ENCODE results near the gene GNG12. TPM values are rescaled to one million over a fixed set of nuclear protein-coding genes. Genes with fewer than 3 reads are reported as not detected.

The GNG12 gene
- total RNA-seq, 1 donor from 2014 or later: 1.3 TPM

DNA sequence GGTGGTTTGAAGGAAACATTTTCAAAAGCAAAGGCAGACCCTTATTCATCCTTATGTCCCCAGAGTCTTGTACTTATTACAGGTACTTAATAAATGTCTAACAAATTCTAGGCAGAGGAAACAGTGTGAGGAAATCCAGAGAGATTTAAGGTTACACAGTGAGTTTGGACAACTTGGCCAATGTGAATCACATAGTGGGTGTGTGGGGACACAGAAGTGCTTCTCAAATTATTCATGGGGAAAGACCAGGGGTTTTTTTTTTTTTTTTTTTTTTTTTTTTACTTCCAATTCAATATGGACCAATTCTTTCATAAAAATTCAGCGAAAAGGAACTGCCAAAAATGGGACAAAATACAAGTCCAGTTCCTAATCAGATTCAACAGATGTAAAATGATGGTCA lies 15.1 kb downstream of the GNG12 start:
- Mint-ChIP-seq H3K27ac (ENCODE audit: unreplicated experiment) (no peak overlapping the region), H3K4me1 (ENCODE audit: low read depth, unreplicated experiment) (no peaks in the 10 kb centered on the region), H3K4me3 (ENCODE audit: unreplicated experiment) (no peak overlapping the region), H3K9me3 (ENCODE audit: unreplicated experiment) (no peaks in the 10 kb centered on the region), H3K27me3 (ENCODE audit: unreplicated experiment) (no peaks in the 10 kb centered on the region), H3K36me3 (ENCODE audit: unreplicated experiment) (no peaks in the 10 kb centered on the region)
- DNase-seq: no peak
- TF ChIP-seq, protein P1, sequence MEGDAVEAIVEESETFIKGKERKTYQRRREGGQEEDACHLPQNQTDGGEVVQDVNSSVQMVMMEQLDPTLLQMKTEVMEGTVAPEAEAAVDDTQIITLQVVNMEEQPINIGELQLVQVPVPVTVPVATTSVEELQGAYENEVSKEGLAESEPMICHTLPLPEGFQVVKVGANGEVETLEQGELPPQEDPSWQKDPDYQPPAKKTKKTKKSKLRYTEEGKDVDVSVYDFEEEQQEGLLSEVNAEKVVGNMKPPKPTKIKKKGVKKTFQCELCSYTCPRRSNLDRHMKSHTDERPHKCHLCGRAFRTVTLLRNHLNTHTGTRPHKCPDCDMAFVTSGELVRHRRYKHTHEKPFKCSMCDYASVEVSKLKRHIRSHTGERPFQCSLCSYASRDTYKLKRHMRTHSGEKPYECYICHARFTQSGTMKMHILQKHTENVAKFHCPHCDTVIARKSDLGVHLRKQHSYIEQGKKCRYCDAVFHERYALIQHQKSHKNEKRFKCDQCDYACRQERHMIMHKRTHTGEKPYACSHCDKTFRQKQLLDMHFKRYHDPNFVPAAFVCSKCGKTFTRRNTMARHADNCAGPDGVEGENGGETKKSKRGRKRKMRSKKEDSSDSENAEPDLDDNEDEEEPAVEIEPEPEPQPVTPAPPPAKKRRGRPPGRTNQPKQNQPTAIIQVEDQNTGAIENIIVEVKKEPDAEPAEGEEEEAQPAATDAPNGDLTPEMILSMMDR (IDR thresholded peaks at IDR 0.05; ENCODE audit: partially characterized antibody, unreplicated experiment): no peak

DNA sequence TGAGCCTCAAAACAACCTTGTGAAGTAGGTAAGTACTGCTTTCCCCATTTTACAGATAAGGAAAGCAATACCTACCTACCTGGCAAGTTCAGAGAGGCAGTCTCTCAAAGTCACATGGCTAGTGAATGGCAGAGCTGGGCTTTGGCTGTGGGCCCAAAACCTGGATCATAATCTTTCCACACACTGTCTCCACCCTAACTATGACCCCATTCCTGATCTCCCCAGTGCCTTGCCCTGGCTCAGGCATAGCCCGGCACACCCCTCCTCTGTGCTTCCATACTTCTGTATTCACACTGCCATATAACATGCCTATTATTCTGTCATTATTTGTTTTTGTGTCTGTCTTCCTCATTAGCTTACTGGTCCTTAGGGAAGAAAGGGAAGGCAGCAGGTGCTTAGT lies 15.9 kb downstream of the GNG12 start:
- H3K9me3 Mint-ChIP-seq (ENCODE audit: unreplicated experiment): no peaks in the 10 kb centered on the region
- no peaks in the 10 kb centered on the region for H3K4me1 Mint-ChIP-seq (ENCODE audit: low read depth, unreplicated experiment)
- TF ChIP-seq, protein P1 (IDR thresholded peaks at IDR 0.05; ENCODE audit: partially characterized antibody, unreplicated experiment): no peak
- H3K27ac Mint-ChIP-seq (ENCODE audit: unreplicated experiment): no peak overlapping the region
- H3K27me3 Mint-ChIP-seq (ENCODE audit: unreplicated experiment): no peaks in the 10 kb centered on the region
- no peak overlapping the region for H3K4me3 Mint-ChIP-seq (ENCODE audit: unreplicated experiment)
- no peaks in the 10 kb centered on the region for H3K36me3 Mint-ChIP-seq (ENCODE audit: unreplicated experiment)
- DNase-seq: no peak

DNA sequence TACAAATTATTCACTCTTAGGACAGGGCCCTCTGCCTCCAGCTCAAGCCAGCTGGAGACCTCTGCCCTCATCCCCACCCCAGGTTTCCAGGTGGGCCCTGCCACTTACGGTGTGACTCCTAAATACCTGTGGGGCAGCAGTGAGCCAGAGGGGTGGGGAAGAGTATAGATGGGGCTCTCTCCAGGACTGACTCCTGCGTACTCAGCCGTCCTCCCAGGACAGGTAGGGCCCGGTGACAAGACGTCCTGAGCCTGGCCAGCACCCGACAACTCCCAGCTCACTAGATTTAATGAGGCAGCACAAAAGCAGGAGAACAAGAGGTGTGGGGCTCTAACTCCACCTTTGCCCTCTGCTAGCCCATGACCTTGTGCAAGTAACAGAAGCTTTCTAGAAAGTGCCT lies 16.8 kb downstream of the GNG12 start:
- Mint-ChIP-seq H3K27me3 (ENCODE audit: unreplicated experiment) (no peaks in the 10 kb centered on the region), H3K9me3 (ENCODE audit: unreplicated experiment) (no peaks in the 10 kb centered on the region)
- TF ChIP-seq, protein P1 (IDR thresholded peaks at IDR 0.05; ENCODE audit: partially characterized antibody, unreplicated experiment): no peak

DNA sequence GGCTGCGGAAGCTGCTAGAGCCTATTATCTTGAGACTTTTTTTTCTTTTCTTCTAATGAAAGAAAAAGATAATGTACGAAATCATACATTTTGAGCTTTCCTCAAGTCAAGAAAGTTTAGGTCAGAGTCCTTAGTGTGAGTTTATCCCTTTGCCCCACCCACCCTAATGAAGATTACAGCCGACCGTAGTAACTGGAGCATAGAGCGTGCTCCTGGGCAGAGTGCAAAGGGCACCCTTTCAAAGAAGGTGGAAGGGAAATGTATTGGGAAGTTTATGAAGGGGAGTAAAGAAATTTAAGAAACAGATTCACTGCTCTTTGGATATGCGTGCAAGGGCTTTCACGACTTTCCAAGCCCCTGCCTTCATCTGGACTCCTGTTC lies 17.2 kb downstream of the GNG12 start:
- H3K9me3 Mint-ChIP-seq (ENCODE audit: unreplicated experiment): no peaks in the 10 kb centered on the region
- no peak for DNase-seq
- H3K4me3 Mint-ChIP-seq (ENCODE audit: unreplicated experiment): no peak overlapping the region
- H3K36me3 Mint-ChIP-seq (ENCODE audit: unreplicated experiment): no peaks in the 10 kb centered on the region
- H3K27me3 Mint-ChIP-seq (ENCODE audit: unreplicated experiment): no peaks in the 10 kb centered on the region
- no peak overlapping the region for H3K27ac Mint-ChIP-seq (ENCODE audit: unreplicated experiment)
- no peaks in the 10 kb centered on the region for H3K4me1 Mint-ChIP-seq (ENCODE audit: low read depth, unreplicated experiment)
- TF ChIP-seq, protein P1 (IDR thresholded peaks at IDR 0.05; ENCODE audit: partially characterized antibody, unreplicated experiment): no peak

More for the DNA sequence above, 16.8 kb downstream of the GNG12 start:
- Mint-ChIP-seq H3K36me3 (ENCODE audit: unreplicated experiment) (no peaks in the 10 kb centered on the region), H3K4me1 (ENCODE audit: low read depth, unreplicated experiment) (no peaks in the 10 kb centered on the region), H3K4me3 (ENCODE audit: unreplicated experiment) (no peak overlapping the region), H3K27ac (ENCODE audit: unreplicated experiment) (no peak overlapping the region)
- DNase-seq: no peak

DNA sequence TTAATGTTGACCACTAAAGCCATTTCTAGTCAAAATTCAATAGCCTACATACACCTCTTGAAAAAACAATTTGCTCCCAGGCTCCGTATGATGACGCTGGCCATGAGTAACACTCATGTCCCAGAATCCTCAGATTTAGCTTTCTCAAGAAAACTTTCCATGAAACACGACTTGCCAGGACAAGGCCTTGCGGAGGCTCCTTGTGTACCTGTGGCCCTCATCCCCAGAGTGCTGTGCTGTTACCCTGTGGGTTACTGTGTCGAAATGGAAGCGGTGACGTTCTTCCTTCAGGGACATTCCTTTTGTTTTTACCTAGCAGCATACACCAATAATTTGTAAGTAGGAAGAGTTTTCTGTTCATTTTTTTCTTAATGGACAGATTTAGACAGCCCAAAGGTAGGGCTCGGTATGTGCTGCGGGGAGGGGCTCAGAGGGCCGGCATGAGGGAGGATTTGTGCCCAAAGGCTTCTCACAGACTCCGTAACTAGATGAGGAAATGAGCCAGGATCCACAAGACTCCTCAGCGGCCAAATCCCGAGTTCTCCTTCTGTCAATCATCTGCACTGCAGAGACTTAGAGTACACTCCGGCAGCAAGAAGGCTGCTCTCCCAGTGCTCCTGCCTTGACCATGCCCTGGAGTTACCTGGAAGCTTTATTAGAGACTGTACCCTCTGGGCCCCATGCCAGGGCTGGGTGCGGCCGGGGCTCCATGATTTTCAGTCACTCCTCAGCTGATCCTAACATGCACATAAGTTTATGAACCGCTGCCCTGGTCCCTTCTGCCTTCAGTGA lies 17.8 kb downstream of the GNG12 start:
- H3K27me3 Mint-ChIP-seq (ENCODE audit: unreplicated experiment): no peaks in the 10 kb centered on the region
- no peaks in the 10 kb centered on the region for H3K4me1 Mint-ChIP-seq (ENCODE audit: low read depth, unreplicated experiment)
- H3K27ac Mint-ChIP-seq (ENCODE audit: unreplicated experiment): no peak overlapping the region
- TF ChIP-seq, protein P1 (IDR thresholded peaks at IDR 0.05; ENCODE audit: partially characterized antibody, unreplicated experiment): no peak
- no peaks in the 10 kb centered on the region for H3K9me3 Mint-ChIP-seq (ENCODE audit: unreplicated experiment)
- no peak for DNase-seq
- no peaks in the 10 kb centered on the region for H3K36me3 Mint-ChIP-seq (ENCODE audit: unreplicated experiment)
- no peak overlapping the region for H3K4me3 Mint-ChIP-seq (ENCODE audit: unreplicated experiment)
